Raji (cell line): ENCODE measurements around the gene RET.

Source experiments
- POLR2A ChIP-seq: IDR thresholded peaks from 2 replicates; pipeline ENCODE4 v1.6.1; 2011; ENCODE audit warnings: low read depth, low read length, control low read depth; ENCODE audit not compliant: insufficient read depth

The RET gene

DNA sequence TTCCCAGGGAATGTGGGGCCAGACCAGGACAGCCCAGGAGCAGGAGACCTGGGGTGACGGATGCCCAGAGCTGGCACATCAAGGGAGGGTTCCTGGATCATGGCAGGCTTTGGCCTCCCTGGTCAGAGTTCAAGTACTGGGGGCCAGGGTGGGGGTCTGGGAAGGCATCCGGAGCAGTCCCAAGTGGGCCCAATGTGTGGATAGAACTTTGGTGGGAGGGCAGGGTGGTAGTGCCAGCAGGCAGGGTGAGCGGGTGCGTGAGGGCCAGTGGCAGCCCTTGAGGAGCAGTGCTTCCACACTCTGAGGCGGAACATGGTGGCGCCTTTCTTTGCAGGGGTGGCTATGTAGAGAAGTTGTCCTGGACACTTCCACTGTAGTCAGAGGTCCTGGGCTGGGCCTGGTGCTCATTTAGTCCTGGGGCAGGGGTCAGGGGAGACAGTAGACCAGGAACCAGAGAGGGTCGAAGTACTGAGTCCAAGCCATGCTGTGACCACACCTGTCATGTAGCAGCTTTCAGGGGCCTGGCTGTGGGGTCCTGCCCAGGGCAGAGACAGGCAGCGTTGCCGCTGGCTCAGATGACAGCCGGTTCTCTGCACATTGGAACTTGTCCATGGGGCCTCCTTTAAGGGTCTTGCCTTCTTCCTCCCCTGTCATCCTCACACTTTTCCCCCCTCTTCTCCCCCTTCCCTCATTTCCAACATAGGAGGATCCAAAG, 39.2 kb downstream of the RET start:
- TF ChIP-seq POLR2A: no peak

DNA sequence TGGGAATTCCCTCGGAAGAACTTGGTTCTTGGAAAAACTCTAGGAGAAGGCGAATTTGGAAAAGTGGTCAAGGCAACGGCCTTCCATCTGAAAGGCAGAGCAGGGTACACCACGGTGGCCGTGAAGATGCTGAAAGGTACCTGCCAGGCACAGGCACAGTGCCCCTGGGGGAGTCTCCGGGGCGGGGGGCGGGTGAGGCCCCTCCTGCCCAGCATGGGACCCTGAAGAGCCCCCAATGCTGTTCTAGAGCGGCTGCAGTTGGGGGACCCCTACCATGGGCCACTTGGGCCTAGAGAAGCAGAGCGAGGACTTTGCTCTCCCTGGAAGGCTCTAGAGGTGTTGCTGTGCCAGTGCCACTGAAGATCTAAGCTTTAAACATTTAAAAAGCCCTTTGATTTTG, 39.7 kb downstream of the RET start:
- TF ChIP-seq POLR2A: no peak

GRCh38 chr10:43117031-43117776, 40.3 kb downstream of the RET start:
- no peak for TF ChIP-seq POLR2A

GRCh38 chr10:43117777-43118583, 41.1 kb downstream of the RET start:
- no peak for TF ChIP-seq POLR2A

GRCh38 chr10:43118631-43119415, 42.0 kb downstream of the RET start:
- no peak for TF ChIP-seq POLR2A

- TF ChIP-seq POLR2A: no peak
Measured at GRCh38 chr10:43119416-43120115, 42.7 kb downstream of the RET start.

DNA sequence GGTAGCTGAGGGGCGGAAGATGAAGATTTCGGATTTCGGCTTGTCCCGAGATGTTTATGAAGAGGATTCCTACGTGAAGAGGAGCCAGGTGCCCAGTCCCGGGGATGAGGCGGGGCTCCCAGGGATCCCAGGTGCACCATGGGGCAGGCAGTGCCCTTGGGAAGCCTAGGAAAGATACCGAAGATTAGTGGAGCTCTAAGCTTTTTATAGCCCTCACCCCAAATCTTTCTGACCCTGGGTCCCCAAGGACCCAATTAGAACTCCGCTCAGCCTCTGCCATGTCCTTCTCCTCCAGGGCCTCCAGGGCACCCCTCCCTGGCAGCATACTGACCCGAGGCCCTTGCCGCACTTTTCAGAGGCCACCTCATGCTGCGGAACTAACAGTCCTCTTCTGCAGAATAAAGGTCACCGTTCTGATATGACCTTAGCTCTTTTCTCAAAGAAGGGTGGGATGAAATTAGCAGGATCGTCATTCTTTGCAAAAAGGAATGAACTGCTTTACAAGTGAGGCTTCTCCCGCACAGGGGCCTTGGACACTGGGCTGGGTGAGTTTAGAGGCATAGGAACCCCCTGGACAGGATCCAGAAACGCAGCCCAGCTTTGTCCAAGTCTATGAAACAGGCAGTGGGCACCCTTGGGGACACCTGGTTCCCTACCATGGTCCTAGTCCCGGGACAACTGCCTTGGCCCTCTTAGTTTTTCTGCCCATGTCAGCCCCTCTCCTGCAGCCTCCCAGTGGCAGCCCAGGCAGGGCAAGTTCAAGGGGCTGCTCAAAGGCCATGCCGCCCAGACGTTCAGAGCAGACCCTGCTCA, 43.5 kb downstream of the RET start:
- no peak for TF ChIP-seq POLR2A

DNA sequence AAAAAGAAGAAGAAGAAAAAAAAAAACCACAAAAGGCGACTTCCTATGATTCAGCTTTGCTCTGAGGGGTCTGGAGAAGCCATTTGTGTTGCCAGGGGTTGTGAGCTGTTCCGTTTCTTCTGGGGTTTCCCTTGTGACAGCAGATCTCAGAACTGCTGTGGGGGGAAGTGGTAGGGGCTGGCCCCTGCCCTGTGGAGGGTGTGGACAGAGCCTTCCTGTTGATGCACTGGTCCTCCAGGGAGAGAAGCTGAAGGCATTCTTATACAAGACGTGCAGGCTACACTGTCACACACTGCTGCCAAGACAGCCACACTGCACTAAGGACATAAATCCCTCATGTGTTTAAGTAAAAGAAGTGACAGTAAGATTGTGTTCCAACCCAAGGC, 44.1 kb downstream of the RET start:
- TF ChIP-seq POLR2A: no peak

- TF ChIP-seq POLR2A: no peak
Measured at GRCh38 chr10:43121444-43121843, 44.6 kb downstream of the RET start.

GRCh38 chr10:43122096-43122495, 45.2 kb downstream of the RET start:
- no peak for TF ChIP-seq POLR2A

- TF ChIP-seq POLR2A: no peak
Measured at GRCh38 chr10:43122826-43123225, 46.0 kb downstream of the RET start.

DNA sequence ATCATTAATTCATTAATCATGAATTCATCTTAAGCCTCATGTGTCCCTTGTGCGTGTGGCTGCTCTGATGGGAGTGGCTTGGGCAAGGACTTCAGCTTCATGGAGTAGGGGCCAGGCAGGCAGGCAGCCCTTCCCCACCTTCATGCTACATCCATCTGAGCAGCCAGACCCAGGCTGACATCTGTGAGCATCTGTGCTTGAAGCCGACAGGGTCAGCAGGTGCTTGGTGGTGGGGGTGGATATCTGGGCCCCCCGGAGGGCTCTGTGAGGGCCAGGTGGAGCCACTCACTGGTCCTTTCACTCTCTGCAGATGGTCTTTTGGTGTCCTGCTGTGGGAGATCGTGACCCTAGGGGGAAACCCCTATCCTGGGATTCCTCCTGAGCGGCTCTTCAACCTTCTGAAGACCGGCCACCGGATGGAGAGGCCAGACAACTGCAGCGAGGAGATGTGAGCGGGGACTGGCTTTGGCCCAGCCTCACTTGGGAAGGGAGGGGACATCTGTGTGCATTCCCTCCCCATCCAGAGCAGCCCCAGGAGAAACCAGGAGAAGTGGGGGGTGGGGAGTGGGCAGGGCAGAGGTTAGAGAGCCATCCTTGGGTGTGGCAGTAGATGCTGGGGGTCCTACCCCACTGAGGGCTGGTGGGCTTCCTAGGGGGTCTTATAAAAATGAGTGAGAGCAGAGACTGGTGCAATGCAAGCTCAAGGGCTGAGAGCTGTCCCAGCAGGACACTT, 46.7 kb downstream of the RET start:
- TF ChIP-seq POLR2A: no peak

- TF ChIP-seq POLR2A: no peak
Measured at GRCh38 chr10:43124094-43124521, 47.2 kb downstream of the RET start.
